HepG2 (cell line): ENCODE results near the gene OGG1. TPM values are rescaled to one million over a fixed set of nuclear protein-coding genes. Genes with fewer than 3 reads are reported as not detected.
A peak's percentile ranks its signal among the peaks of the same experiment; 100 is the strongest.

Experiments used
- AKNA ChIP-seq: sonication (generic); formaldehyde crosslinking; IDR thresholded peaks from 2 replicates; pipeline ENCODE4 v1.4.0; 2020; ENCODE audit warnings: missing genetic modification reagents, borderline replicate concordance
- E2F1 ChIP-seq: sonication (generic); formaldehyde crosslinking; IDR thresholded peaks from 2 replicates; pipeline ENCODE4 v1.5.0; 2020; ENCODE audit warnings: missing genetic modification reagents
- MED1 ChIP-seq: sonication (generic); formaldehyde crosslinking; IDR thresholded peaks from 2 replicates; pipeline ENCODE4 v1.4.0; 2020; ENCODE audit warnings: missing genetic modification reagents
- MZF1 ChIP-seq: sonication (generic); formaldehyde crosslinking; IDR thresholded peaks from 2 replicates; pipeline ENCODE4 v1.8.1; 2023; ENCODE audit warnings: mild to moderate bottlenecking, missing genetic modification reagents, borderline replicate concordance
- NONO ChIP-seq, 2 experiments: fragments of 450-650 bp in 1 of 2; sonication (generic) in 1 of 2; formaldehyde crosslinking in 1 of 2; IDR thresholded peaks in 1 of 2; conservative IDR thresholded peaks in 1 of 2; 2 replicates each; pipeline versions ENCODE4 v1.6.1 to v1.8.0; 2017 to 2022; ENCODE audit warnings: mild to moderate bottlenecking in 1 of 2, missing genetic modification reagents in 1 of 2, moderate library complexity in 1 of 2
- NR0B2 ChIP-seq: sonication (generic); formaldehyde crosslinking; IDR thresholded peaks from 2 replicates; pipeline ENCODE4 v1.4.0; 2020; ENCODE audit warnings: mild to moderate bottlenecking, missing genetic modification reagents
- RFXANK ChIP-seq: IDR thresholded peaks from 2 replicates; pipeline ENCODE4 v1.6.1; 2016
- RNF219 ChIP-seq: sonication (generic); formaldehyde crosslinking; IDR thresholded peaks from 2 replicates; pipeline ENCODE4 v1.5.0; 2020; ENCODE audit warnings: mild to moderate bottlenecking, missing genetic modification reagents
- RXRB ChIP-seq: IDR thresholded peaks from 2 replicates; pipeline ENCODE4 v1.6.1; 2016; ENCODE audit warnings: borderline replicate concordance, missing genetic modification reagents, missing compliant biosample characterization
- ZFY ChIP-seq: sonication (generic); formaldehyde crosslinking; IDR thresholded peaks from 2 replicates; pipeline ENCODE4 v1.4.0; 2020; ENCODE audit warnings: missing genetic modification reagents
- ZNF10 ChIP-seq: sonication (generic); formaldehyde crosslinking; IDR thresholded peaks from 2 replicates; pipeline ENCODE4 v1.4.0; 2020; ENCODE audit warnings: mild to moderate bottlenecking, low read depth, missing genetic modification reagents, borderline replicate concordance
- ZNF337 ChIP-seq: sonication (generic); formaldehyde crosslinking; IDR thresholded peaks from 2 replicates; pipeline ENCODE4 v1.5.1; 2020; ENCODE audit warnings: missing genetic modification reagents, low read depth, mild to moderate bottlenecking, borderline replicate concordance
- ZNF451 ChIP-seq: sonication (generic); formaldehyde crosslinking; IDR thresholded peaks from 2 replicates; pipeline ENCODE4 v1.5.0; 2020; ENCODE audit warnings: mild to moderate bottlenecking, missing genetic modification reagents
- ZNF770 ChIP-seq: sonication (generic); formaldehyde crosslinking; IDR thresholded peaks from 2 replicates; pipeline ENCODE4 v1.5.0; 2020; ENCODE audit warnings: mild to moderate bottlenecking, missing genetic modification reagents
- polyA plus RNA-seq, 8 experiments: library from polyadenylated mRNA; depleted of rRNA in 3 of 8; stranded (reverse) in 7 of 8; unstranded in 1 of 8; fragments of >200 nt; fragmentation: Illumina TruSeq in 4 of 8; extraction: Trizol in 4 of 8; gene quantifications; 2 replicates each; pipeline versions ENCODE4 v1.2.1 to v1.2.3, GENCODE V29; 2011 to 2016; ENCODE audit warnings: low read depth in 4 of 8, missing spikeins in 1 of 8, mixed read lengths in 1 of 8; ENCODE audit not compliant: insufficient read depth in 1 of 8
- total RNA-seq, 5 experiments: library from RNA; depleted of rRNA; stranded (reverse); fragments of >200 nt; fragmentation: Illumina TruSeq; extraction: Trizol; gene quantifications; 2 replicates each; pipeline ENCODE4 v1.2.3, GENCODE V29; 2016; ENCODE audit warnings: low read depth in 1 of 5
- TF ChIP-seq, protein P1 (sequence below): sonication (generic); formaldehyde crosslinking; IDR thresholded peaks from 2 replicates; pipeline ENCODE4 v1.4.0; 2020; ENCODE audit warnings: missing genetic modification reagents

OGG1 gene
- total and polyA plus RNA-seq, 2 of the 13 experiments (the other 11 are each of a cell fraction or from before 2014, with no cell fraction given): 28.7 to 33.2 TPM

GRCh38 chr3:9768141-9768775 is 18.5 kb downstream of the OGG1 start (continued):
- TF ChIP-seq, protein P1, sequence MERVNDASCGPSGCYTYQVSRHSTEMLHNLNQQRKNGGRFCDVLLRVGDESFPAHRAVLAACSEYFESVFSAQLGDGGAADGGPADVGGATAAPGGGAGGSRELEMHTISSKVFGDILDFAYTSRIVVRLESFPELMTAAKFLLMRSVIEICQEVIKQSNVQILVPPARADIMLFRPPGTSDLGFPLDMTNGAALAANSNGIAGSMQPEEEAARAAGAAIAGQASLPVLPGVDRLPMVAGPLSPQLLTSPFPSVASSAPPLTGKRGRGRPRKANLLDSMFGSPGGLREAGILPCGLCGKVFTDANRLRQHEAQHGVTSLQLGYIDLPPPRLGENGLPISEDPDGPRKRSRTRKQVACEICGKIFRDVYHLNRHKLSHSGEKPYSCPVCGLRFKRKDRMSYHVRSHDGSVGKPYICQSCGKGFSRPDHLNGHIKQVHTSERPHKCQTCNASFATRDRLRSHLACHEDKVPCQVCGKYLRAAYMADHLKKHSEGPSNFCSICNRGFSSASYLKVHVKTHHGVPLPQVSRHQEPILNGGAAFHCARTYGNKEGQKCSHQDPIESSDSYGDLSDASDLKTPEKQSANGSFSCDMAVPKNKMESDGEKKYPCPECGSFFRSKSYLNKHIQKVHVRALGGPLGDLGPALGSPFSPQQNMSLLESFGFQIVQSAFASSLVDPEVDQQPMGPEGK: peak; percentile 48; the same call in 1 of the 2 replicates
- TF ChIP-seq ZNF451 (no peak), E2F1 (CRISPR knock-in tag) (no peak), NR0B2 (CRISPR knock-in tag) (no peak), ZNF10 (CRISPR knock-in tag) (no peak), MED1 (CRISPR knock-in tag) (0 out of 2 replicates have a peak, but pooled peaks have one; percentile 14), RXRB (CRISPR knock-in tag) (no peak), ZFY (CRISPR knock-in tag) (peak; percentile 44), RFXANK (CRISPR knock-in tag) (no peak), ZNF770 (peak; percentile 96), RNF219 (no peak), MZF1 (CRISPR knock-in tag) (no peak), NONO (IDR thresholded peaks at IDR 0.05) (no peak), NONO (CRISPR knock-in tag; conservative IDR thresholded peaks at IDR 0.05) (peak; percentile 32; the same call in 1 of the 2 replicates), ZNF337 (no peak), AKNA (CRISPR knock-in tag) (no peak)
